GM12878 (cell line): Measurements from ENCODE around the gene PLAC8L1.

ENCODE experiments used
- CTCF ChIP-seq, 3 experiments: IDR thresholded peaks in 2 of 3; conservative IDR thresholded peaks in 1 of 3; 2 replicates each; pipeline ENCODE4 v1.5.1; 2011; ENCODE audit warnings: low read depth in 3 of 3, low read length in 3 of 3, mild to moderate bottlenecking in 3 of 3, control low read depth in 2 of 3, moderate library complexity in 2 of 3, inconsistent platforms in 1 of 3, mixed read lengths in 1 of 3; ENCODE audit not compliant: control insufficient read depth in 2 of 3, insufficient read depth in 1 of 3; ENCODE audit errors: extremely low read depth in 1 of 3
- FOXK2 ChIP-seq: fragments of 450-650 bp; IDR thresholded peaks from 2 replicates; pipeline ENCODE4 v1.6.1; 2017; ENCODE audit warnings: mild to moderate bottlenecking, moderate library complexity
- FOXM1 ChIP-seq: IDR thresholded peaks from 2 replicates; pipeline ENCODE4 v1.6.1; 2012; ENCODE audit warnings: low read depth, mild to moderate bottlenecking, inconsistent platforms, low read length, moderate library complexity
- HSF1 ChIP-seq: fragments of 150-350 bp; IDR thresholded peaks from 2 replicates; pipeline ENCODE4 v1.6.1; 2014; ENCODE audit warnings: mild to moderate bottlenecking, low read depth, low read length
- IRF3 ChIP-seq: fragments of 450-650 bp; IDR thresholded peaks from 2 replicates; pipeline ENCODE4 v1.6.1; 2014; ENCODE audit warnings: mild to moderate bottlenecking
- NFXL1 ChIP-seq: fragments of 450-650 bp; IDR thresholded peaks from 2 replicates; pipeline ENCODE4 v1.6.1; 2017; ENCODE audit warnings: antibody characterized with exemption, mild to moderate bottlenecking, borderline replicate concordance
- NFYA ChIP-seq: IDR thresholded peaks from 2 replicates; pipeline ENCODE4 v1.6.1; 2011; ENCODE audit warnings: low read depth, mild to moderate bottlenecking, low read length, improper control_type of control experiment, borderline replicate concordance
- RAD21 ChIP-seq: IDR thresholded peaks from 2 replicates; pipeline ENCODE4 v1.6.1; 2011; ENCODE audit warnings: mild to moderate bottlenecking, low read depth, low read length, moderate library complexity; ENCODE audit not compliant: insufficient read depth
- RCOR1 ChIP-seq: conservative IDR thresholded peaks from 2 replicates; pipeline ENCODE4 v1.6.1; 2012; ENCODE audit warnings: low read depth, low read length, improper control_type of control experiment
- SMC3 ChIP-seq: IDR thresholded peaks from 2 replicates; pipeline ENCODE4 v1.6.1; 2011; ENCODE audit warnings: low read length, improper control_type of control experiment, borderline replicate concordance
- SREBF2 ChIP-seq: IDR thresholded peaks from 2 replicates; pipeline ENCODE4 v1.6.1; 2012; ENCODE audit warnings: mild to moderate bottlenecking, low read length
- SUPT20H ChIP-seq: IDR thresholded peaks from 2 replicates; pipeline ENCODE4 v1.6.1; 2011; ENCODE audit warnings: low read depth, mild to moderate bottlenecking, low read length, moderate library complexity, borderline replicate concordance; ENCODE audit not compliant: control insufficient read depth
- ZSCAN29 ChIP-seq: fragments of 450-650 bp; IDR thresholded peaks from 2 replicates; pipeline ENCODE4 v1.6.1; 2017; ENCODE audit warnings: mild to moderate bottlenecking, moderate library complexity

GRCh38 chr5:146124580-146124979 lies 19.2 kb upstream of the PLAC8L1 start:
- TF ChIP-seq CTCF (IDR thresholded peaks at IDR 0.05 in 2 of 3, conservative IDR thresholded peaks at IDR 0.05 in 1 of 3; ENCODE audit: control insufficient read depth in 2 of 3, extremely low read depth in 1 of 3, insufficient read depth in 1 of 3, low read depth in 3 of 3, low read length in 3 of 3) (no peak), FOXM1 (no peak), FOXK2 (no peak), SMC3 (no peak), NFYA (no peak), ZSCAN29 (no peak), RCOR1 (no peak), HSF1 (no peak), NFXL1 (no peak), IRF3 (no peak), RAD21 (no peak), SUPT20H (no peak), SREBF2 (no peak)
